ENCODE data around the gene BCAP31.
"Not testable (repeated sequence)": the region's sequence is repeated elsewhere in the genome, so short reads cannot be mapped to it uniquely, and the experiment has no call there.

The BCAP31 gene

GRCh38 chrX:153717445-153717844, 6.7 kb downstream of the BCAP31 start:
- in situ Hi-C loops (cut with MboI; ENCODE audit: low sequenced_read_pairs) = no loop called here

- in situ Hi-C loops (cut with MboI; ENCODE audit: low sequenced_read_pairs) = no loop called here
These were observed 9.9 kb downstream of the BCAP31 start for GRCh38 chrX:153714256-153714655.

GRCh38 chrX:153709726-153710674, 14.2 kb downstream of the BCAP31 start:
- in situ Hi-C loops (cut with MboI; ENCODE audit: low sequenced_read_pairs) = no loop called here

GRCh38 chrX:153708415-153708814, 15.8 kb downstream of the BCAP31 start:
- in situ Hi-C loops (cut with MboI; ENCODE audit: low sequenced_read_pairs) = no loop called here

- in situ Hi-C loops (cut with MboI; ENCODE audit: low sequenced_read_pairs) = no loop called here
These were observed 16.8 kb downstream of the BCAP31 start for GRCh38 chrX:153707406-153707805.

GRCh38 chrX:153706799-153707198, 17.4 kb downstream of the BCAP31 start:
- in situ Hi-C loops (cut with MboI; ENCODE audit: low sequenced_read_pairs) = no loop called here

- in situ Hi-C loops (cut with MboI; ENCODE audit: low sequenced_read_pairs) = not testable (repeated sequence)
These were observed 18.7 kb downstream of the BCAP31 start for GRCh38 chrX:153705403-153706060.

GRCh38 chrX:153704631-153705402, 19.4 kb downstream of the BCAP31 start:
- in situ Hi-C loops (cut with MboI; ENCODE audit: low sequenced_read_pairs) = not testable (repeated sequence)

- in situ Hi-C loops (cut with MboI; ENCODE audit: low sequenced_read_pairs) = no loop called here
These were observed 20.1 kb downstream of the BCAP31 start for GRCh38 chrX:153704021-153704526.

- in situ Hi-C loops (cut with MboI; ENCODE audit: low sequenced_read_pairs) = no loop called here
These were observed 21.2 kb downstream of the BCAP31 start for GRCh38 chrX:153703036-153703370.

- in situ Hi-C loops (cut with MboI; ENCODE audit: low sequenced_read_pairs) = no loop called here
These were observed 21.7 kb downstream of the BCAP31 start for GRCh38 chrX:153702336-153703035.

- in situ Hi-C loops (cut with MboI; ENCODE audit: low sequenced_read_pairs) = no loop called here
These were observed 22.5 kb downstream of the BCAP31 start for GRCh38 chrX:153701706-153702105.

- in situ Hi-C loops (cut with MboI; ENCODE audit: low sequenced_read_pairs) = no loop called here
These were observed 23.2 kb downstream of the BCAP31 start for GRCh38 chrX:153700967-153701366.

- in situ Hi-C loops (cut with MboI; ENCODE audit: low sequenced_read_pairs) = no loop called here
These were observed 23.7 kb downstream of the BCAP31 start for GRCh38 chrX:153700376-153700945.

GRCh38 chrX:153699784-153700371, 24.3 kb downstream of the BCAP31 start:
- in situ Hi-C loops (cut with MboI; ENCODE audit: low sequenced_read_pairs) = not testable (repeated sequence)

GRCh38 chrX:153699210-153699783, 24.9 kb downstream of the BCAP31 start:
- in situ Hi-C loops (cut with MboI; ENCODE audit: low sequenced_read_pairs) = not testable (repeated sequence)

- in situ Hi-C loops (cut with MboI; ENCODE audit: low sequenced_read_pairs) = no loop called here
These were observed 26.0 kb downstream of the BCAP31 start for GRCh38 chrX:153697924-153698865.

- in situ Hi-C loops (cut with MboI; ENCODE audit: low sequenced_read_pairs) = not testable (repeated sequence)
These were observed 27.0 kb downstream of the BCAP31 start for GRCh38 chrX:153696986-153697722.

All from HL-60/S4 treated with phorbol 12-myristate 13-acetate at 8.2 ng/mL for 4 days and 3 days (cell line).